GM18907 (cell line): ENCODE data around the gene PHLDB2.

Experiments
- ATAC-seq: cut with Tn5 transposase; IDR thresholded peaks from one replicate; pipeline ENCODE4 v1.9.1; 2021; ENCODE audit warnings: mild to moderate bottlenecking, moderate library complexity; ENCODE audit not compliant: unreplicated experiment

PHLDB2 gene

GRCh38 chr3:111874177-111874820 lies 15.2 kb downstream of the PHLDB2 start:
- no peak for ATAC-seq

DNA sequence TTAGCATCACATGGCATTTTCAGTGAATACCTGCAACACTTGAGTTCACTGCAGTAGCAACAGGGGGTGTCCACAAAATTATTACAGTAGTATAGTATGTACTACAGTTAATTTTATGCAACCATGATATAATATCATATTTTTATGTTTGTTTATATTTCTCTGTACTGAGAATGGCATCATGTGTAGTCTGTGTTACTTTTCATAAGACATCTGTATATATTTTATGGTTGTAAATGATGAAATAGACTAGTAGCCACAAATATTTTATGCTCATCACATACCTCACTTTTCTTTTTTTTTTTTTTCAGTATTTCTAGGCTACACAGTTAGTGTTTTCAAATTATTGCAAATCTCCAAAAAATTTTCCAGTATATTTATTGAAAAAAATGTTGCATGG lies 22.4 kb downstream of the PHLDB2 start:
- ATAC-seq = no peak

DNA sequence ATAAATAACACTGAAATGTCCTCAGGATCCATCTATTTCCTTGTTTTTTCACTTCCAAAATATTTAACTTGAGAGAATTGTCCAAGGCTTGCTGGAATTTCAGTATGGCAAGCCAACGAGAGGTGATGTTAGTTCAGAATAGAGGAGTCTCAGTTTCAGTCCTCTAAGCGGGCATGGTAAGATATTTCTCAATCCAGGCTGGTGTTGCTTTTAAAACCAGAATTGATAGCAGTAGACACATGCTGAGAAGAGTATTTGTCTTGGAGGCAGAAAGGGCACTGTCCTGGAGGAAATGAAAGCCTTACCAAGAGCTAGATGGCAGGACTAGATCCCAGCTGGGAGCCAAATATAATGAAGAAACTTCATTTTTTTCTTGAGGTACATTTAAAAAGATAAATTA lies 23.1 kb downstream of the PHLDB2 start:
- ATAC-seq = peak; percentile 17

DNA sequence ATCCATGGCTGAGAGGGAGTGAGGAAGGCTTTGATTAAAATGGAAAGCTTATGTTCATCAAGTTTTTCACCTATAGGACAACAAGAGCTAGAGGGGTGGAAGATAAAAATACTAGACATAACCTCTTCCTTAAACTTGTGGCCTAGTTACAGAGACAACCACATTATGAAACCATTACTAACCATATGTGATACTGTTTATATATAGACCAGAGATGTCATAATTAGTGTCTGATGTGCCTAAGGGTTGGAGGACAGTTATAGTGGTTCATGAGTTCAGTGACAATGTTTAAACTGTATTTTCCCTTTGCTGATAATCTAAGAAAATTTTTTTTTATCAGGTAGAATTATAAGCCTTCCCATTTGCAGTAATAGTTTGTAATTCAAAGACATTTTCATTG lies 23.7 kb downstream of the PHLDB2 start:
- ATAC-seq = peak; percentile 93

DNA sequence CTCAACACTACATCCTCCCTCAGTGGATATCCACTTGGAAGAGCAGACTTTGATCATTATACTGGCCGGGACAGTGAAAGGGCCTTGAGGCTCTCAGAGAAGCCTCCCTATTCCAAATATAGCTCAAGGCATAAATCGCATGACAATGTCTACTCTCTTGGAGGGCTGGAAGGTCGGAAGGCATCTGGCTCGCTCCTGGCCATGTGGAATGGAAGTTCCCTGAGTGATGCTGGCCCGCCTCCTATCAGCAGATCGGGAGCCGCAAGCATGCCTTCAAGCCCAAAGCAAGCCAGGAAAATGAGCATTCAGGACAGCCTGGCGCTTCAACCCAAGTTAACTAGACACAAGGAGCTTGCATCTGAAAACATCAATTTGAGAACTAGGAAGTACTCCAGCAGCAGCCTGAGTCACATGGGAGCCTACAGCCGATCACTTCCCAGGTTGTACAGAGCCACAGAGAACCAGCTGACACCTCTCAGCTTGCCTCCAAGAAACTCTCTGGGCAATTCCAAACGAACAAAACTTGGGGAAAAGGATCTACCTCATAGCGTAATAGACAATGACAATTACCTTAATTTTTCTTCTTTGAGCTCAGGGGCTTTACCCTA lies 25.4 kb downstream of the PHLDB2 start:
- no peak for ATAC-seq

- no peak for ATAC-seq
Observed at GRCh38 chr3:111885578-111885977, 26.5 kb downstream of the PHLDB2 start.

GRCh38 chr3:111890051-111890580 lies 31.1 kb downstream of the PHLDB2 start:
- ATAC-seq = no peak

DNA sequence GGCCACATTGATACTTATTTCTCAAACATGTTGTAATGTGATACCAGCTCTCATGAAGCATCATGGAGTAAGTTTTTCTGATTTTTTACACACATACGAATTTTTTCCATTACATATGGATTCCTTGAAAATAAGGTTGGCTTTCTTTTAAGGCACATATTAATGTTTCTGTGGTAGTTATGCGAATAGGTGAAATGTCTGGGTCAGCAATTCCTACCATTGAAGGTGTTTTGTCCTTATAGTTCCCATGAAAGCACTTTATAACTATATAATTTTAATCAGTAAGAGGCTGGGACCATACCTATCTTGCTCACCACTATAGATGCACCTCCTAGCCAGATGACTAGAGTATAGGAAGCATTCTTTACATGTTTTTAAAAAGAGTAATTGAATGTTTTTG lies 33.0 kb downstream of the PHLDB2 start:
- ATAC-seq = no peak

DNA sequence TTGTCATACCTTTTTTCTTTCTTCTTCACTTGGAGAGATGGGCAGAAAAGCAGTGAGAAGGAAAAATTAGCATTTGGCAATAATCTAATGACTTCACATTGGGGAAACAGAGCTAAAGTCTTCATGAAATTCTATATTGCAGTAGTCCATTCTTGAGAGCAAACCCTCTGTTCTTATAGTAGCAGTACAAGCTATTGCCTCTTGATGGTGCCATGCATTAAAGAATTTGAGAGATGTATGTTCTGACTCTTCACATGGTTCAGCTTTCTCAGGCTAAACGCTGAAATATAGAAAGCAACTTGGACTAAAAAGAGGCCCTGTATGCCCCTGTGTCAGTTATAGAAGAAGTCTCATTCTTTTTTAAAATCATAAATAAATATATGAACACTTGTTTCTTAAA lies 36.0 kb downstream of the PHLDB2 start:
- no peak for ATAC-seq

GRCh38 chr3:111899966-111900365 lies 40.9 kb downstream of the PHLDB2 start:
- no peak for ATAC-seq

DNA sequence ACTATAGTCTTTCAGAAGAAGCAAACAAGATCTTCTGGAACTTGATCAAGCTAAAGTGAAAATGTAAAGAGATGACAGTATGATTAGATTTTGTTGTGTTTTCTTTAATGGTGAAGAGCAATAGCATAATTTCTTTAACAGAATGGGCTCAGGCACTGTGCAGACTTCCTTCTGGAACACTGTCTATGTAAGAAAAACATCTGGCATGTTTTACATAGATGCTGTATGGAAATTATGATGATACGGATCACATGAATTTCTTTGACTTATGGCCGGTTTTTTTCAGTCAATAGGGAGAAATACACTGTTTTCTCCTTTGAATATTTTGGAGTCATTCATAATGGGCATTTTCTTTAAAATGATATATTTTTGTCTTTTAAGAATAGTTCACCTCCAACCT lies 42.6 kb downstream of the PHLDB2 start:
- ATAC-seq = no peak

- no peak for ATAC-seq
Observed at GRCh38 chr3:111902534-111902933, 43.5 kb downstream of the PHLDB2 start.

GRCh38 chr3:111903067-111903511 lies 44.0 kb downstream of the PHLDB2 start:
- no peak for ATAC-seq

- ATAC-seq = no peak
Observed at GRCh38 chr3:111904376-111905241, 45.5 kb downstream of the PHLDB2 start.

DNA sequence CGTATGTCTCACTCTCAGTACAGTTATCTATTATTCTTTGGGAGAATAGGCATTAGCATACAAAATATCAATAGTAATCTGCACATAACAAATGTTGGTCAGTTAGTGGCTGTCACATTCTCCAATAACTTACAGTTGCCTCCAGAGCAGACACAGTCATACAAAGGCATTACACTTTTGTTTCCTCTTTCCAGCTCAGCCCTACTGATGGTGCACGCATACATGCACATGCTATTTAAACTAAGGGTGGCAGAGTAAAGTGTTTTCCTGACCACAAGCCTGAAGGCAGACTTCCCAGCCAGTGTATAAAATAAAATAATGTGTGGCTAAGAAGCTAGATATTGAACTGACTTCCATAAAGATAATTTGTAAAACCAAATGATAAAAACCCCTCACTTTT lies 47.6 kb downstream of the PHLDB2 start:
- ATAC-seq = no peak

DNA sequence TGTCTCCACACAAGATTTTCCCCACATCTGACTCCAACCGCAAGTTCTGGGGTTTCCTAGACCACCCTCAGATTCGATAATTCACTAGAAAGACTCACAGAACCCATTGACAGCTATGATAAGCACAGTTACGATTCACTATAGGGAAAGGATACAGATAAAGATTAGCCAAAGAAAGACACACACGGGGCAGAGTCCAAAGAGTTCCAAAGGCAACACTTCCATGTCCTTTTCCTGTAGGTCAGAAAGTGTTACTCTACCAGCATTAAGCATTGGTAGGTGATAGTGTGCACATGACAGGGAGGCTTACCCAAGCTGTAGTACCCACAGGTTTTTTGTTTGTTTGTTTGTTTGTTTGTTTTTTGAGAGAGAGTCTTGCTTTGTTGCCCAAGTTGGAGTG lies 48.1 kb downstream of the PHLDB2 start:
- ATAC-seq = no peak

GRCh38 chr3:111910806-111911205 lies 51.7 kb downstream of the PHLDB2 start:
- no peak for ATAC-seq

DNA sequence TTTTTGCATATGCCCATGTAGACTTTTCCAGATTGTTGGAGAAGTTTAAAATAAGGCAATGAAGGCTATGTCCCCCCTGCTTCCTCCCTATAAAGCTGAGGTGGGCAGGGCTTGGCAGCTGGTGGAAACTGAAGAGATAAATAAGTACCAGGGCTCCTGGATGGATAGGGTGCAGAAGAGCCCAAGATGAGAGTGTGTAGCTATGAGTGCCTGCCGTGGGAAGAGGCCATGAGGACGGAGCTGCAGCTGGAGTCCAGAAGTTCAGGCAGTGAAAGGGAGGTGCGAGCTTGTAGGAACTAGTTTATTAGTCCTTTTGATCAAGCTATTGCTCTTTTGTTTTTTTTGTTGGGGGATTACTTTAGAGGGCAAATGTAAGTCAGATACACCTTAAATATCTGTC lies 52.4 kb downstream of the PHLDB2 start:
- ATAC-seq = no peak

DNA sequence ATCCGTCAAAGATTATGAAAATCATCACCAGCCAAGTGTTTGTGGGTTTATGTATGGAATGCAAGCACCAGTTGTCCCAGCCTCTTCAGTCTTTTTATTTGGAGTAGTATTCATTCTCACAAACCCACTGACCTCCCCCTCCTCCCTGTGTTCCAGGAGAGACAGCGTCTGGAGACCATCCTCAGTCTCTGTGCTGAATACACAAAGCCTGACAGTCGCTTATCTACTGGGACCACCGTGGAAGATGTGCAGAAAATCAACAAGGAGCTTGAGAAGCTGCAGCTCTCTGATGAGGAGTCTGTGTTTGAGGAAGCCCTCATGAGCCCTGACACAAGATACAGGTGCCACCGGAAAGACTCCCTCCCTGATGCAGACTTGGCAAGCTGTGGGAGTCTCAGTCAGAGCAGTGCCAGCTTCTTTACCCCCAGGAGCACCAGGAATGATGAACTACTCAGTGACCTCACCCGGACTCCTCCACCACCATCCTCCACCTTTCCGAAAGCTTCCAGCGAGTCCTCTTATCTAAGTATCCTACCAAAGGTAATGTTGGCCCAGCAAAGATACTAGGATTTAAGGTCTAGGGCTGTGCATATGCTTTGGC lies 54.2 kb downstream of the PHLDB2 start:
- ATAC-seq = no peak

DNA sequence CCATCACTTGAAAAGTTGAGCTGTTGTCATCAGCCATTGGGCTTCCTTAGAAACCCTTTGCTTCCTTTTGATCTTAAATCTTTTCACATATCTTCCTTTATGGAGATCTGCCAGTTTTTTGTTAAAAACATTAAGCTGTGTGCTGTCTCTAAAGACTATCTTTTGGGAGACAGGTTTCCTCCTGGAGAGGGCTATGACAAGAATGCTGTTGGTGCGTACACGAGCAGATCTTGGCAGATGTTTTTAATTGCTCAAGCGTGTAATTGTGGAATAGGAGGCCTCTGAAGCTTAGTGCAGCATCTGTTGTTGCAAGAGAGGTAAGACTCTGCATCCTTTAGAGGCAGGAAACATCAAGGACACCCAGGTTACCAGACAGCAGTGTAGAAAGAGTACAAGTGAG lies 56.8 kb downstream of the PHLDB2 start:
- no peak for ATAC-seq

GRCh38 chr3:111917300-111917699 lies 58.2 kb downstream of the PHLDB2 start:
- no peak for ATAC-seq
